A673 (cell line): Measurements from ENCODE around the gene UNC5A.

Source experiments
- CTCF ChIP-seq: fragments of 300-800, 200-600 bp; sonication (generic); conservative IDR thresholded peaks from 2 replicates; pipeline ENCODE4 v1.5.1; 2017; ENCODE audit warnings: low read depth, mild to moderate bottlenecking, antibody characterized with exemption, low read length, moderate library complexity, mixed read lengths
- EZH2 ChIP-seq: fragments of 200-600 bp; sonication (generic); IDR thresholded peaks from 2 replicates; pipeline ENCODE4 v1.6.1; 2017; ENCODE audit warnings: borderline replicate concordance, low read depth, mild to moderate bottlenecking, mixed read lengths, antibody characterized with exemption, low read length; ENCODE audit not compliant: poor library complexity, severe bottlenecking

- TF ChIP-seq CTCF: no peak
- no peak for TF ChIP-seq EZH2
These were observed 21.2 kb upstream of the UNC5A start for GRCh38 chr5:176788941-176789872.
